B cell (primary cell): ENCODE data around the gene NRDC. TPM values are rescaled to one million over a fixed set of nuclear protein-coding genes. Genes with fewer than 3 reads are reported as not detected.

Source experiments
- ATAC-seq: fragments of 200-7000 bp; cut with Tn5 transposase; one replicate; pipeline ENCODE4 v1.10.0; 2021; ENCODE audit warnings: low read depth, mild to moderate bottlenecking, moderate number of reproducible peaks, moderate library complexity
- CTCF ChIA-PET: fragments of 350-600 bp; sonication (Branson Sonifier 250); formaldehyde crosslinking; loops from one replicate; lab custom pipeline; 2021; ENCODE audit warnings: antibody characterized with exemption, inconsistent platforms; lab: Charles Lee
- POLR2A ChIA-PET: fragments of 350-600 bp; sonication (Branson Sonifier 250); formaldehyde crosslinking; loops from one replicate; lab custom pipeline; 2021; ENCODE audit warnings: antibody characterized with exemption; lab: Charles Lee
- DNase-seq: peaks from one replicate; pipeline ENCODE4 v3.0.0; 2013
- H2AFZ ChIP-seq: 2 replicates; pipeline ENCODE4 v1.6.1; 2012; ENCODE audit warnings: mild to moderate bottlenecking, low read depth, low read length; ENCODE audit not compliant: insufficient read depth, poor library complexity, severe bottlenecking
- H3K27ac ChIP-seq, 2 donors: 1 replicate in 1 of 2; 2 replicates in 1 of 2; pipeline ENCODE4 v1.5.1; 2012 to 2013; ENCODE audit warnings: low read length in 2 of 2, mild to moderate bottlenecking in 2 of 2, moderate library complexity in 1 of 2
- H3K27me3 ChIP-seq, 4 experiments: fragments of 200-600 bp in 1 of 4; sonication (generic) in 1 of 4; replicated peaks in 1 of 4; 1 replicate in 2 of 4; 2 replicates in 2 of 4; pipeline versions ENCODE4 v1.6.1 to v1.7.0; 2013 to 2016; ENCODE audit warnings: low read length in 3 of 4, mild to moderate bottlenecking in 2 of 4, mixed read lengths in 1 of 4, moderate library complexity in 1 of 4; ENCODE audit not compliant: insufficient read depth in 4 of 4, control insufficient read depth in 3 of 4; ENCODE audit errors: control extremely low read depth in 1 of 4
- H3K36me3 ChIP-seq, 2 experiments: replicated peaks in 1 of 2; 1 replicate in 1 of 2; 2 replicates in 1 of 2; pipeline versions ENCODE4 v1.6.1 to v1.7.1; 2013; ENCODE audit warnings: low read length in 1 of 2; ENCODE audit not compliant: insufficient read depth in 2 of 2, control insufficient read depth in 1 of 2; ENCODE audit errors: control extremely low read depth in 1 of 2, extremely low read depth in 1 of 2
- H3K4me1 ChIP-seq, 2 donors: fragments of 200-600 bp in 1 of 2; sonication (generic) in 1 of 2; 1 replicate in 1 of 2; 2 replicates in 1 of 2; pipeline versions ENCODE4 v1.5.1 to v1.6.1; 2013 to 2017; ENCODE audit warnings: low read length in 2 of 2; ENCODE audit not compliant: control insufficient read depth in 2 of 2, insufficient read depth in 2 of 2
- H3K4me2 ChIP-seq: replicated peaks from 2 replicates; pipeline ENCODE3; 2012; ENCODE audit warnings: mild to moderate bottlenecking, low read depth, low read length; ENCODE audit not compliant: poor library complexity, severe bottlenecking
- H3K4me3 ChIP-seq, 5 experiments: fragments of 200-600 bp in 1 of 5; sonication (generic) in 1 of 5; 1 replicate in 3 of 5; 2 replicates in 2 of 5; pipeline versions ENCODE4 v1.5.1 to v1.7.0; 2011 to 2016; ENCODE audit warnings: low read length in 4 of 5, mild to moderate bottlenecking in 4 of 5, low read depth in 2 of 5, control low read depth in 1 of 5, moderate library complexity in 1 of 5; ENCODE audit not compliant: insufficient read depth in 1 of 5; ENCODE audit errors: control extremely low read depth in 1 of 5, extremely low read depth in 1 of 5
- H3K79me2 ChIP-seq: fragments of 200-600 bp; sonication (generic); one replicate; pipeline ENCODE4 v1.6.0; 2016; ENCODE audit warnings: low read length; ENCODE audit not compliant: control insufficient read depth, insufficient read depth
- H3K9ac ChIP-seq: fragments of 200-600 bp; sonication (generic); 2 replicates; pipeline ENCODE4 v1.6.1; 2017; ENCODE audit warnings: mild to moderate bottlenecking, low read length, moderate library complexity
- H3K9me3 ChIP-seq, 3 donors: one replicate each; pipeline versions ENCODE4 v1.6.1 to v1.7.1; 2013; ENCODE audit warnings: low read length in 2 of 3; ENCODE audit not compliant: control insufficient read depth in 2 of 3, insufficient read depth in 1 of 3; ENCODE audit errors: control extremely low read depth in 1 of 3
- H4K20me1 ChIP-seq: 2 replicates; pipeline ENCODE4 v1.6.0; 2012; ENCODE audit warnings: mild to moderate bottlenecking, low read length; ENCODE audit not compliant: insufficient read depth, control insufficient read depth, poor library complexity, severe bottlenecking
- H3K27ac Mint-ChIP-seq: one replicate; pipeline ENCODE4 v1.8.0; 2021; ENCODE audit warnings: mixed read lengths
- H3K27me3 Mint-ChIP-seq: one replicate; pipeline ENCODE4 v1.8.0; 2021; ENCODE audit warnings: mixed read lengths
- H3K4me1 Mint-ChIP-seq: one replicate; pipeline ENCODE4 v1.8.0; 2021; ENCODE audit warnings: mixed read lengths
- H3K4me3 Mint-ChIP-seq: one replicate; pipeline ENCODE4 v1.8.0; 2021; ENCODE audit warnings: mixed read lengths
- H3K9me3 Mint-ChIP-seq: one replicate; pipeline ENCODE4 v1.8.0; 2022; ENCODE audit warnings: mixed read lengths; ENCODE audit not compliant: insufficient read depth
- EZH2 ChIP-seq: IDR thresholded peaks from 2 replicates; pipeline ENCODE4 v1.6.1; 2012; ENCODE audit warnings: borderline replicate concordance, low read depth, mild to moderate bottlenecking, moderate library complexity, low read length; ENCODE audit not compliant: insufficient read depth, poor library complexity, severe bottlenecking
- WGBS: methylation state at CpG from one replicate; pipeline ENCODE4 v1.1.5; 2013; ENCODE audit warnings: missing lambda C conversion rate; ENCODE audit not compliant: insufficient coverage; 5-methylcytosine and 5-hydroxymethylcytosine counted together
- intact Hi-C: fragments of 100-400 bp; cut with micrococcal nuclease; formaldehyde crosslinking; loops from one replicate; pipeline ENCODE4 v1.10.0; 2022
- polyA plus RNA-seq: library from polyadenylated mRNA; depleted of rRNA; stranded (reverse); fragments of >200 nt; gene quantifications from 2 replicates; pipeline ENCODE4 v1.2.3, GENCODE V29; 2012
- total RNA-seq, 2 donors: library from RNA; stranded (reverse); fragments of 120-200 nt in 1 of 2; gene quantifications; 1 replicate in 1 of 2; 2 replicates in 1 of 2; pipeline versions ENCODE4 v1.2.3 to v1.2.4, GENCODE V29; 2013 to 2022
- TF ChIP-seq, protein P1 (sequence below): fragments of 200-600 bp; IDR thresholded peaks from one replicate; pipeline ENCODE4 v1.8.0; 2022; ENCODE audit warnings: antibody characterized with exemption, mild to moderate bottlenecking

Gene NRDC
- total and polyA plus RNA-seq, 2 donors (not counting 1 experiment from before 2014, with no cell fraction given) = 55.3 to 154 TPM

- H3K36me3 ChIP-seq = no peaks in the 10 kb centered on the region
- H3K9ac ChIP-seq = no peak overlapping the region
- Mint-ChIP-seq H3K4me3 (no peak overlapping the region), H3K4me1 (peaks cover 10% of the 10 kb centered on the region), H3K27ac (peak overlapping the region; percentile 84), H3K9me3 (no peaks in the 10 kb centered on the region), H3K27me3 (peaks cover 18% of the 10 kb centered on the region)
- ATAC-seq = no peak
- intact Hi-C loops = no loop called here
- peaks cover 0 to 3% (median under 1%) of the 10 kb centered on the region in 4 experiments for H3K27me3 ChIP-seq
- CTCF ChIA-PET = interaction anchor here (0.6 kb wide), 1 partner anchor 10 kb away, joined by 3 read pairs; no protein-coding TSS in a partner anchor
- no peaks in the 10 kb centered on the region for H3K79me2 ChIP-seq
- no peak overlapping the region for H3K4me3 ChIP-seq
- H2AFZ ChIP-seq = no peak overlapping the region
- H3K4me2 ChIP-seq = no peak overlapping the region
- no peaks in the 10 kb centered on the region for H4K20me1 ChIP-seq
- DNase-seq = no peak
- WGBS = 100% methylated on average over 1 of the region's 4 CpGs
- no peaks in the 10 kb centered on the region for H3K9me3 ChIP-seq
- H3K27ac ChIP-seq = no peak overlapping the region
- H3K4me1 ChIP-seq = peaks cover 6 to 10% of the 10 kb centered on the region in 2 donors
- no peak for TF ChIP-seq EZH2
- TF ChIP-seq, protein P1, sequence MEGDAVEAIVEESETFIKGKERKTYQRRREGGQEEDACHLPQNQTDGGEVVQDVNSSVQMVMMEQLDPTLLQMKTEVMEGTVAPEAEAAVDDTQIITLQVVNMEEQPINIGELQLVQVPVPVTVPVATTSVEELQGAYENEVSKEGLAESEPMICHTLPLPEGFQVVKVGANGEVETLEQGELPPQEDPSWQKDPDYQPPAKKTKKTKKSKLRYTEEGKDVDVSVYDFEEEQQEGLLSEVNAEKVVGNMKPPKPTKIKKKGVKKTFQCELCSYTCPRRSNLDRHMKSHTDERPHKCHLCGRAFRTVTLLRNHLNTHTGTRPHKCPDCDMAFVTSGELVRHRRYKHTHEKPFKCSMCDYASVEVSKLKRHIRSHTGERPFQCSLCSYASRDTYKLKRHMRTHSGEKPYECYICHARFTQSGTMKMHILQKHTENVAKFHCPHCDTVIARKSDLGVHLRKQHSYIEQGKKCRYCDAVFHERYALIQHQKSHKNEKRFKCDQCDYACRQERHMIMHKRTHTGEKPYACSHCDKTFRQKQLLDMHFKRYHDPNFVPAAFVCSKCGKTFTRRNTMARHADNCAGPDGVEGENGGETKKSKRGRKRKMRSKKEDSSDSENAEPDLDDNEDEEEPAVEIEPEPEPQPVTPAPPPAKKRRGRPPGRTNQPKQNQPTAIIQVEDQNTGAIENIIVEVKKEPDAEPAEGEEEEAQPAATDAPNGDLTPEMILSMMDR = no peak
- POLR2A ChIA-PET = no interaction called here
Measured at GRCh38 chr1:51906306-51907078, 28.0 kb upstream of the NRDC start.

GRCh38 chr1:51902456-51902855 lies 23.9 kb upstream of the NRDC start:
- no peak for DNase-seq
- no peak for ATAC-seq
- Histone ChIP-seq H3K9me3 (no peaks in the 10 kb centered on the region), H3K4me2 (no peak overlapping the region), H3K79me2 (no peaks in the 10 kb centered on the region), H3K4me1 (peaks cover 3 to 5% of the 10 kb centered on the region in 2 donors), H3K27ac (no peak overlapping the region), H2AFZ (no peak overlapping the region), H3K27me3 (peaks cover 0 to 5% (median 3%) of the 10 kb centered on the region in 4 experiments), H3K4me3 (no peak overlapping the region), H4K20me1 (no peaks in the 10 kb centered on the region), H3K9ac (no peak overlapping the region), H3K36me3 (no peaks in the 10 kb centered on the region)
- H3K4me1 Mint-ChIP-seq = peaks cover 4% of the 10 kb centered on the region
- no peaks in the 10 kb centered on the region for H3K9me3 Mint-ChIP-seq
- ChIA-PET CTCF (no interaction called here), POLR2A (no interaction called here)
- peaks cover 23% of the 10 kb centered on the region for H3K27me3 Mint-ChIP-seq
- TF ChIP-seq, protein P1 = no peak
- TF ChIP-seq EZH2 = no peak
- H3K27ac Mint-ChIP-seq = no peak overlapping the region
- WGBS = 86% methylated on average over 3 of the region's 5 CpGs
- no peak overlapping the region for H3K4me3 Mint-ChIP-seq
- intact Hi-C loops = no loop called here
